IPS DF 19.7 (cell line): ENCODE data around the gene SERHL2.
"Not testable (repeated sequence)": the region's sequence is repeated elsewhere in the genome, so short reads cannot be mapped to it uniquely, and the experiment has no call there.

Experiments used
- DNase-seq: peaks from one replicate; pipeline ENCODE4 v3.0.0-alpha.2; 2013; ENCODE audit warnings: low read depth, low spot score

The SERHL2 gene

GRCh38 chr22:42604403-42604802 is 50.6 kb downstream of the SERHL2 start:
- DNase-seq, result no peak

GRCh38 chr22:42607641-42608040 is 53.9 kb downstream of the SERHL2 start:
- not testable (repeated sequence) for DNase-seq

- DNase-seq, result no peak
Measured at GRCh38 chr22:42608136-42608822, 54.5 kb downstream of the SERHL2 start.

GRCh38 chr22:42608823-42609361 is 55.1 kb downstream of the SERHL2 start:
- DNase-seq, result no peak

- DNase-seq, result no peak
Measured at GRCh38 chr22:42610186-42610585, 56.4 kb downstream of the SERHL2 start.

GRCh38 chr22:42611051-42611450 is 57.3 kb downstream of the SERHL2 start:
- DNase-seq, result no peak

- DNase-seq, result no peak
Measured at GRCh38 chr22:42612336-42612735, 58.6 kb downstream of the SERHL2 start.

GRCh38 chr22:42613872-42614301 is 60.1 kb downstream of the SERHL2 start:
- DNase-seq, result no peak

- peak; percentile 84 for DNase-seq
Measured at GRCh38 chr22:42614312-42615091, 60.7 kb downstream of the SERHL2 start, which contains the start of gene POLDIP3. POLDIP3 (minus strand) TSS chr22:42614883; CDS start chr22:42614857, 26 bp downstream.

GRCh38 chr22:42615092-42615859 is 61.5 kb downstream of the SERHL2 start:
- peak; percentile 98 for DNase-seq

GRCh38 chr22:42615860-42616175 is 62.1 kb downstream of the SERHL2 start:
- DNase-seq, result not testable (repeated sequence)

GRCh38 chr22:42617155-42617983 is 63.6 kb downstream of the SERHL2 start:
- DNase-seq, result no peak

- DNase-seq, result no peak
Measured at GRCh38 chr22:42619261-42620063, 65.7 kb downstream of the SERHL2 start.

GRCh38 chr22:42620084-42620483 is 66.3 kb downstream of the SERHL2 start:
- DNase-seq, result no peak

GRCh38 chr22:42621505-42622002 is 67.8 kb downstream of the SERHL2 start:
- peak; percentile 72 for DNase-seq

- no peak for DNase-seq
Measured at GRCh38 chr22:42622061-42622710, 68.4 kb downstream of the SERHL2 start.

- no peak for DNase-seq
Measured at GRCh38 chr22:42623301-42623751, 69.6 kb downstream of the SERHL2 start.
